HepG2 (cell line): ENCODE results near the gene ANKS1B. TPM values are rescaled to one million over a fixed set of nuclear protein-coding genes. Genes with fewer than 3 reads are reported as not detected.

ENCODE experiments used
- ATAC-seq: fragments of 200-7000 bp; cut with Tn5 transposase; 3 replicates; pipeline ENCODE4 v1.9.1; 2020; ENCODE audit warnings: mild to moderate bottlenecking, moderate library complexity
- BruUV-seq: library from RNA; stranded (reverse); fragments of 400-500 nt; replicated peaks from 2 replicates; lab custom pipeline; 2021; lab: Mats Ljungman, UMichigan
- CTCF ChIA-PET: fragments of 300-600 bp; formaldehyde crosslinking; extraction: SDS; loops from one replicate; lab custom pipeline; 2021; ENCODE audit warnings: low total read pairs, inconsistent platforms, low intra/inter-chr PET ratio; lab: Yijun Ruan, JAX
- POLR2A ChIA-PET: fragments of 350-600 bp; sonication (Branson Sonifier 250); formaldehyde crosslinking; loops from one replicate; lab custom pipeline; 2020; ENCODE audit warnings: antibody characterized with exemption, inconsistent platforms; lab: Yijun Ruan, JAX
- DNase-seq: peaks from one replicate; pipeline ENCODE4 v3.0.0-alpha.2; 2015; ENCODE audit warnings: low spot score
- FAIRE-seq: peaks from 3 replicates; lab custom pipeline; 2011; peaks lifted over from hg19 to GRCh38; lab: Jason Lieb, UNC
- H2AFZ ChIP-seq: one replicate; pipeline ENCODE4 v1.6.1; 2011; ENCODE audit warnings: low read length, inconsistent platforms
- H3K27ac ChIP-seq: fragments of 300-600 bp; 3 replicates; pipeline ENCODE4 v1.8.0; 2011; ENCODE audit warnings: mixed run types, mild to moderate bottlenecking, mixed read lengths, low read length, inconsistent platforms; ENCODE audit not compliant: insufficient read depth; ENCODE audit errors: extremely low read length
- H3K27me3 ChIP-seq, 2 experiments: fragments of 200-600 bp in 1 of 2; 2 replicates in 1 of 2; 3 replicates in 1 of 2; pipeline versions ENCODE4 v1.6.0 to v1.8.0; 2011; ENCODE audit warnings: low read length in 2 of 2, mild to moderate bottlenecking in 2 of 2, moderate library complexity in 2 of 2, inconsistent platforms in 1 of 2; ENCODE audit not compliant: insufficient read depth in 2 of 2, control insufficient read depth in 1 of 2
- H3K36me3 ChIP-seq, 2 experiments: fragments of 200-600 bp in 1 of 2; replicated peaks in 1 of 2; 2 replicates in 1 of 2; 3 replicates in 1 of 2; pipeline versions ENCODE4 v1.5.1 to v1.8.0; 2011; ENCODE audit warnings: low read length in 2 of 2, inconsistent platforms in 1 of 2; ENCODE audit not compliant: insufficient read depth in 2 of 2, control insufficient read depth in 1 of 2
- H3K4me1 ChIP-seq: 2 replicates; pipeline ENCODE4 v1.5.1; 2012; ENCODE audit warnings: low read length, inconsistent platforms; ENCODE audit not compliant: insufficient read depth
- H3K4me2 ChIP-seq: 2 replicates; pipeline ENCODE4 v1.6.0; 2011; ENCODE audit warnings: low read depth, low read length, inconsistent platforms
- H3K4me3 ChIP-seq, 3 experiments: fragments of 200-600 bp in 1 of 3; sonication (generic), shearing (Covaris generic) in 1 of 3; replicated peaks in 1 of 3; 2 replicates each; pipeline ENCODE4 v1.5.1; 2011 to 2016; ENCODE audit warnings: low read length in 3 of 3, inconsistent platforms in 2 of 3, low read depth in 2 of 3, mild to moderate bottlenecking in 2 of 3, control low read depth in 1 of 3, mixed read lengths in 1 of 3; ENCODE audit not compliant: insufficient read depth in 1 of 3
- H3K79me2 ChIP-seq: one replicate; pipeline ENCODE4 v1.6.1; 2011; ENCODE audit warnings: low read length, inconsistent platforms; ENCODE audit not compliant: insufficient read depth
- H3K9ac ChIP-seq: 2 replicates; pipeline ENCODE4 v1.6.0; 2011; ENCODE audit warnings: mild to moderate bottlenecking, low read depth, low read length, inconsistent platforms; ENCODE audit not compliant: insufficient read depth
- H3K9me3 ChIP-seq: 2 replicates; pipeline ENCODE4 v1.5.1; 2012; ENCODE audit warnings: mild to moderate bottlenecking, low read length
- H4K20me1 ChIP-seq: 2 replicates; pipeline ENCODE4 v1.6.0; 2011; ENCODE audit warnings: inconsistent platforms, mild to moderate bottlenecking, low read length, moderate library complexity; ENCODE audit not compliant: insufficient read depth
- CTCF ChIP-seq: sonication (generic); formaldehyde crosslinking; IDR thresholded peaks from 2 replicates; pipeline ENCODE4 v1.5.0; 2020; ENCODE audit warnings: mild to moderate bottlenecking, missing genetic modification reagents, moderate library complexity
- DDIT3 ChIP-seq: sonication (generic); formaldehyde crosslinking; IDR thresholded peaks from 2 replicates; pipeline ENCODE4 v1.4.0; 2020; ENCODE audit warnings: mild to moderate bottlenecking, missing genetic modification reagents
- HNRNPH1 ChIP-seq: fragments of 200-400 bp; formaldehyde crosslinking; optimal IDR thresholded peaks from 2 replicates; pipeline ENCODE3; 2017; ENCODE audit warnings: mild to moderate bottlenecking, low read depth, low read length
- HOXA7 ChIP-seq: sonication (generic); formaldehyde crosslinking; IDR thresholded peaks from 2 replicates; pipeline ENCODE4 v1.8.1; 2022; ENCODE audit warnings: mild to moderate bottlenecking, missing genetic modification reagents, moderate library complexity
- MBD4 ChIP-seq: IDR thresholded peaks from 2 replicates; pipeline ENCODE4 v1.6.1; 2012; ENCODE audit warnings: low read length, inconsistent platforms, borderline replicate concordance
- MTA1 ChIP-seq: sonication (generic); formaldehyde crosslinking; IDR thresholded peaks from 2 replicates; pipeline ENCODE4 v1.4.0; 2020; ENCODE audit warnings: missing genetic modification reagents, mild to moderate bottlenecking, borderline replicate concordance
- MTF2 ChIP-seq: sonication (generic); formaldehyde crosslinking; IDR thresholded peaks from 2 replicates; pipeline ENCODE4 v1.5.0; 2020; ENCODE audit warnings: missing genetic modification reagents, borderline replicate concordance
- STAG1 ChIP-seq: sonication (generic); formaldehyde crosslinking; IDR thresholded peaks from 2 replicates; pipeline ENCODE4 v1.4.0; 2020; ENCODE audit warnings: missing genetic modification reagents
- SUZ12 ChIP-seq: fragments of 150-350 bp; IDR thresholded peaks from 2 replicates; pipeline ENCODE4 v1.6.1; 2014; ENCODE audit warnings: low read depth, low read length
- TP53 ChIP-seq: sonication (generic); formaldehyde crosslinking; conservative IDR thresholded peaks from 2 replicates; pipeline ENCODE4 v1.4.0; 2020; ENCODE audit warnings: missing genetic modification reagents
- ZBTB25 ChIP-seq: IDR thresholded peaks from 2 replicates; pipeline ENCODE4 v1.6.1; 2018; ENCODE audit warnings: missing genetic modification reagents
- ZNF549 ChIP-seq: sonication (generic); formaldehyde crosslinking; IDR thresholded peaks from 2 replicates; pipeline ENCODE4 v1.5.0; 2020; ENCODE audit warnings: missing genetic modification reagents
- ZSCAN20 ChIP-seq: sonication (generic); formaldehyde crosslinking; IDR thresholded peaks from 2 replicates; pipeline ENCODE4 v1.4.0; 2020; ENCODE audit warnings: missing genetic modification reagents, mild to moderate bottlenecking, borderline replicate concordance
- WGBS: methylation state at CpG from one replicate; pipeline ENCODE4 v1.1.6; 2017; ENCODE audit warnings: low lambda C conversion rate; 5-methylcytosine and 5-hydroxymethylcytosine counted together
- in situ Hi-C: cut with HindIII; loops from 2 replicates; pipeline ENCODE4 v1.10.0; 2017; ENCODE audit warnings: low pct_unique_long_range_greater_than_20kb; ENCODE audit not compliant: extremely low pct_ligation_motif_present
- intact Hi-C: fragments of 100-400 bp; cut with micrococcal nuclease; formaldehyde crosslinking; loops from one replicate; pipeline ENCODE4 v1.10.0; 2022; ENCODE audit not compliant: unreplicated experiment
- polyA plus RNA-seq, 8 experiments: library from polyadenylated mRNA; depleted of rRNA in 3 of 8; stranded (reverse) in 7 of 8; unstranded in 1 of 8; fragments of >200 nt; fragmentation: Illumina TruSeq in 4 of 8; extraction: Trizol in 4 of 8; gene quantifications; 2 replicates each; pipeline versions ENCODE4 v1.2.1 to v1.2.3, GENCODE V29; 2011 to 2016; ENCODE audit warnings: low read depth in 4 of 8, missing spikeins in 1 of 8, mixed read lengths in 1 of 8; ENCODE audit not compliant: insufficient read depth in 1 of 8
- total RNA-seq, 5 experiments: library from RNA; depleted of rRNA; stranded (reverse); fragments of >200 nt; fragmentation: Illumina TruSeq; extraction: Trizol; gene quantifications; 2 replicates each; pipeline ENCODE4 v1.2.3, GENCODE V29; 2016; ENCODE audit warnings: low read depth in 1 of 5

Gene ANKS1B
- total and polyA plus RNA-seq, 2 of the 13 experiments (the other 11 are each of a cell fraction or from before 2014, with no cell fraction given), result 0.15 TPM; not detected in 1

GRCh38 chr12:99619389-99620158 is 365.2 kb downstream of the ANKS1B start:
- H3K79me2 ChIP-seq, result no peaks in the 10 kb centered on the region
- no peak overlapping the region for H2AFZ ChIP-seq
- no peaks in the 10 kb centered on the region for H3K36me3 ChIP-seq
- FAIRE-seq, result no peak
- DNase-seq, result peak; percentile 14
- no TSS peak for BruUV-seq
- 25% methylated on average over 4 of the region's 7 CpGs for WGBS
- no peaks in the 10 kb centered on the region for H3K27me3 ChIP-seq
- in situ Hi-C loops (no loop called here), intact Hi-C loops (loop anchor here (10.0 kb wide), 1 partner anchor 235 kb away; no protein-coding TSS in a partner anchor)
- H3K27ac ChIP-seq, result no peak overlapping the region
- ChIA-PET CTCF (interaction anchor here (1.3 kb wide), 1 partner anchor 233 kb away, joined by 3 read pairs; no protein-coding TSS in a partner anchor), POLR2A (no interaction called here)
- H3K4me2 ChIP-seq, result no peak overlapping the region
- no peaks in the 10 kb centered on the region for H3K4me1 ChIP-seq
- no peaks in the 10 kb centered on the region for H4K20me1 ChIP-seq
- TF ChIP-seq ZBTB25 (CRISPR knock-in tag) (no peak), STAG1 (CRISPR knock-in tag) (peak; percentile 43), CTCF (CRISPR knock-in tag) (peak; percentile 68)
- H3K9me3 ChIP-seq, result peaks cover 40% of the 10 kb centered on the region
- no peak overlapping the region for H3K4me3 ChIP-seq
- no peak overlapping the region for H3K9ac ChIP-seq
- peak; percentile 75 for ATAC-seq

- WGBS, result 3% methylated on average over 4 of the region's 4 CpGs
- CTCF ChIA-PET, result no interaction called here
- Histone ChIP-seq H3K79me2 (no peaks in the 10 kb centered on the region), H3K9ac (no peak overlapping the region), H3K27me3 (no peaks in the 10 kb centered on the region), H4K20me1 (no peaks in the 10 kb centered on the region), H3K4me1 (no peaks in the 10 kb centered on the region), H3K4me3 (no peak overlapping the region), H3K4me2 (no peak overlapping the region), H3K27ac (no peak overlapping the region), H2AFZ (no peak overlapping the region), H3K9me3 (peaks cover 40% of the 10 kb centered on the region), H3K36me3 (no peaks in the 10 kb centered on the region)
- no peak for ATAC-seq
- no peak for DNase-seq
- intact Hi-C loops (no loop called here), in situ Hi-C loops (no loop called here)
- FAIRE-seq, result no peak
- BruUV-seq, result no TSS peak
- no peak for TF ChIP-seq SUZ12
- TF ChIP-seq MBD4, result no peak
- no peak for TF ChIP-seq MTA1
- no peak for TF ChIP-seq HNRNPH1
- no peak for TF ChIP-seq ZSCAN20 (CRISPR knock-in tag)
- no peak for TF ChIP-seq DDIT3 (CRISPR knock-in tag)
- TF ChIP-seq ZNF549 (CRISPR knock-in tag), result no peak
- no peak for TF ChIP-seq TP53 (CRISPR knock-in tag)
- no peak for TF ChIP-seq MTF2 (CRISPR knock-in tag)
- TF ChIP-seq HOXA7 (CRISPR knock-in tag), result no peak
- POLR2A ChIA-PET, result no interaction called here
These were observed 366.1 kb downstream of the ANKS1B start for GRCh38 chr12:99618657-99619056.
